Fibroblast of the aortic adventitia (primary cell): ENCODE measurements around the gene TRAP1. TPM values are rescaled to one million over a fixed set of nuclear protein-coding genes. Genes with fewer than 3 reads are reported as not detected.
A peak's percentile ranks its signal among the peaks of the same experiment; 100 is the strongest.

Source experiments
- DNase-seq: peaks from one replicate; pipeline ENCODE4 v3.0.0-alpha.2; 2010; ENCODE audit warnings: low read depth
- H3K4me3 ChIP-seq: 2 replicates; pipeline ENCODE4 v1.5.1; 2011; ENCODE audit warnings: low read depth, mild to moderate bottlenecking, control low read depth, low read length, moderate library complexity
- CTCF ChIP-seq: IDR thresholded peaks from 2 replicates; pipeline ENCODE4 v1.5.1; 2011; ENCODE audit warnings: mild to moderate bottlenecking, low read length, control low read depth, inconsistent platforms; ENCODE audit not compliant: insufficient read depth
- total RNA-seq: library from RNA; depleted of rRNA; stranded (reverse); fragments of >200 nt; gene quantifications from 2 replicates; pipeline ENCODE4 v1.2.3, GENCODE V29; 2012; ENCODE audit warnings: low replicate concordance

The TRAP1 gene
- total RNA-seq, 1 donor = 66.0 TPM

GRCh38 chr16:3645108-3645503, 72.2 kb downstream of the TRAP1 start:
- no peak for TF ChIP-seq CTCF
- no peak for DNase-seq
- no peak overlapping the region for H3K4me3 ChIP-seq

DNA sequence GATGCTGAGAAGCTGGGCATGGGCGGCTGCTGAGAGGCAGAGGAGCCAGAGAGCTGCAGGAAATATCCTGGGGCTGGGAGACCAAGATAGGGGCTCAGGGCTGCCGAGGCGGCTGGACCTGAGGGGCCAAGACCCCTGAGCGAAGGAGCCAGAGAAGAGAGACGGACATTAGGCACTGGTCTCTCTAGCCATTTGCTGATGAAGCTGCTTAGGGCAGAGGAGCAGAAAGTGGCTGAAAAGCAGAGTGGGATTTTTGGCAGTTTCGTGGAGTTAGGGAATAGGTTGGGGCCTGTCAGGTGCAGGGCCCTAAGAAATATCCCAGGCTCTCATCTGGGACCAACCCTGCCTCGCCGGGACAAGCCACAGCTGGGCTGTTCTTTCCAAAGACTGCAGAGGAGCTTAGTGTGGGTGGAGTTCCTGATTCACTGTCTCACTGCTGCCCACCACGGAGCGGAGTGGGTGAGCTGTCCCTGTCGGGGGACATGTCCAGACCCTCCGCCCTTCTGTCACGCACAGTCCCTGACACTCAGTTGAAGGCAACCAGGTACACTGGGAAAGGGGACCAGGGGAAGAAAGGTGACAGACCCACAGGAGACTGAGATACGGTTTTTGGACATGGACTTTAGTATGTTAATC, 74.1 kb downstream of the TRAP1 start:
- no peak overlapping the region for H3K4me3 ChIP-seq
- no peak for DNase-seq
- no peak for TF ChIP-seq CTCF

DNA sequence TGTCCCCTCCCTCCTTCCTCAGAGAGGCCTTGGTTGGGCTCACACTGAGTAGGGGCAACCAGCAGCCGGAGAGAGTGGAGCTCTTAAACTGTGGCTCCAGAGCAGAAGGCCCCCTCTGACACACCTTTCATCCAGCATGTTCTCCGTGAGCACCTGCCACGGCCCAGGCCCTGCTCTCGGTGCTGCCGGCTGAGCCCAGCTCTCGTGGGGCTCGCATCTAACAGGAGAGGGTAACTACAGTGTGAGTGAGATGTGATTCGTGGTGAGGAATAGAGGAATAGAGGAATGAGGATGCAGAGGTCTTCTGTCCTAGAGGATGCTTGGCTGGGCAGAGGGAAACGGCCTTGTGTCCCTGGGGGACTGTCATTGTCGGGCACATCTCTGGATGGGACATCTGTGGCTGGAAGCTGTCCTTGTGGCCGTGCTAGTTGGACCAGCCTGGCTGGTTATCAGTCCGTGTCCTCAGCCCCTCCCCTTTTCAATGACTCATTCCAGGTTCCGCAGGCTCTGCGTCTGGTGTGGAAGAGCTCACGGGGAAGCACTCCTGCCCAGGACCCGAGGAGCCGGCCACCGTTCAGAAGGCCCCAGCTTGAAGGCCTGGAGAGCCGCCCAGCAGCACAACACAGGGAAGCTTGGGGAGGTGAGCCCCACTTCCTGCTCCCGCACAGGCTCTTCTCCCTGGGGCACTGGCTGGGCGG, 74.8 kb downstream of the TRAP1 start:
- H3K4me3 ChIP-seq = no peak overlapping the region
- DNase-seq = peak; percentile 31
- no peak for TF ChIP-seq CTCF

DNA sequence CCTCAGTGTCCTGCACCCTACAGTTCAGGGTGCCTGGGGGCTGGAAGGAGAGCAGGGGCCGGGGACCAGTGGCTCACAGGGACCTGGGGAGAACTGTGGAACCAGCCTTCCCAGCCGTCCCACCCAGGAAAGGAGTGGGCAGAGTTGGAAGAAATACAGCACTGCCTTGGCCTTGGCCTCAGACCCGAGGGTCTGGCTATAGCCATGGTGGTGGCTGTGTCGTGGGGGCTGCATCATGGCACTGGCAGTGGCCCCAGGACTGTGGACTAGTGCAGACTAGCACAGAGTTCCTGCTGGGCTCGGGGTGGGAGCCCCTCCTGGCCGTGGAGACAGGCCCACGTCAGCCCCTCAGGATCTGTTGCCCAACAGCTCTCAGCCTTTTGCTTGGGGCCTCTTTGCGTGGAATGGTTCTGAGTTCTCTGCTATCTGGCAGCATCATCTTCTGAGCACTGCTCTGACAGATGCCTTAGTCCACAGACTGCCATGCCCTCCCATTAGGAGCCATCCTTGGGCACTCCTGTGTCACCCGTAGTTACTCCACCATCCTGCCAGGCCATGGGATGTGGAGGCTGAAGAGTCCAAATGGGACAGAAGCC, 75.4 kb downstream of the TRAP1 start:
- no peak for DNase-seq
- H3K4me3 ChIP-seq = no peak overlapping the region
- no peak for TF ChIP-seq CTCF

DNA sequence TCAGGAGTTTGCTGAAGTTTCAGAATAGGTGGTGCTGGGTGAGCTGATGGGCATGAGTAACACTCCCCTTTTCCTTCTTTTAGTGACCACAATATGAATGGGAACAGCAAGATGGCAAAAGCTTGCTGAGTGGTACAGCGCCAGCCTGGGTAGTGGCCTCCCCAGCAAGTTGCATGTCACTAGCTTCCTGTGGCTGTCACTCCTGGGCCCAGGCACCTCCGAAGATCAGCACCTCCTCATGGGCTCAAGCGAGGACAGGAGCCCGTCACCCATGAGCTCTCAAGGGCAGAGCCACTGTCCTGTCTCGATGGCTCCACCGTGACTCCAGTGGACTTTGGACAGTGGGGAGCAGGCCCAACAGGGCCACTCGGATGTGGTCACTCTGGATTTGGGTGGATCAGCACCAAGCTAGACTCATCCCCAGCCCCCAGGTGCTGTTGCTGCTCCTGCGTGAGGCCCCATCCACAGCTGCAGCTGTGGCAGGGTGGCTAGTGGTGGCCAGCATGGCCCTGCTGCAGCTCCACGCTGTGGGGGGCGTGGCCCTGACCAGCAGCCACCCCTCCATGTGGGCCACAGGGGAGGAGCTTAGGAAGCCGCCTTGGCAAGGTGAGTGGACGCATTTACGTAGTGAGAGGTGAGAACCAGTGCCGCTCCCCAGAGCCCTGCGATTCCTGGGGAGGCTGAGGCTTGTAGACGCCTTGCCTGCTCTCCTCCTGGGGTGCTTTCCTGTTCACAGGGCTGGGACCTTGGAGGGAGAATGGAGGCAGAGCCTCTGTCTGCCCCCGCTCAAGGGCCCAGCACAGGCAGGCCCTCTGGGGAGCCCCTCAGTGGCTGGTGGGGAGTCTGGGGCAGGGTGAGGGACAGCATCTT, 76.5 kb downstream of the TRAP1 start:
- no peak for TF ChIP-seq CTCF
- DNase-seq = no peak
- no peak overlapping the region for H3K4me3 ChIP-seq

DNA sequence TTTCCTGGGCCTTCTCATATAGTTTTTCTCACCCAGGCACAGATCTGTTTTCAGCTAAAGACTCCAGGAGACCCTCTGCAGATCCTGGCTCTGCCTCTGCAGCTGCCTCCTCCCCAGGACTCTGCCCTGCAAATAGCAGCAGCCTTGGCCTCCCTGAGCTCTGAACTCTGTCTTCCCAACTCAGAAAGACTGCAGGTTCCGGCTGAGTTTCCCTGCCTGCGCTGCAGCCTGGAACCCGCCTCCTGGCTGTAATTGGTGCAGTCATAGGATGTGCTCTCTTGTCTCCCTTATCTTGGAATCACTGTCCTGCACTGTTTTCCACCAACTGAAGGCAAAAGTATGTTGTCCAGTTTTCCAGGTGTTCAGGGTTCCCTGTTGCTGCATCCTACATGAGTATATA, 77.1 kb downstream of the TRAP1 start:
- no peak for TF ChIP-seq CTCF
- DNase-seq = no peak
- H3K4me3 ChIP-seq = no peak overlapping the region
